ENCODE measurements around the gene CBLC. TPM values are rescaled to one million over a fixed set of nuclear protein-coding genes. Genes with fewer than 3 reads are reported as not detected.
A peak's percentile ranks its signal among the peaks of the same experiment; 100 is the strongest.

The CBLC gene
- polyA plus RNA-seq, 1 of the 3 experiments (the other 2 are of a cell fraction): not detected

DNA sequence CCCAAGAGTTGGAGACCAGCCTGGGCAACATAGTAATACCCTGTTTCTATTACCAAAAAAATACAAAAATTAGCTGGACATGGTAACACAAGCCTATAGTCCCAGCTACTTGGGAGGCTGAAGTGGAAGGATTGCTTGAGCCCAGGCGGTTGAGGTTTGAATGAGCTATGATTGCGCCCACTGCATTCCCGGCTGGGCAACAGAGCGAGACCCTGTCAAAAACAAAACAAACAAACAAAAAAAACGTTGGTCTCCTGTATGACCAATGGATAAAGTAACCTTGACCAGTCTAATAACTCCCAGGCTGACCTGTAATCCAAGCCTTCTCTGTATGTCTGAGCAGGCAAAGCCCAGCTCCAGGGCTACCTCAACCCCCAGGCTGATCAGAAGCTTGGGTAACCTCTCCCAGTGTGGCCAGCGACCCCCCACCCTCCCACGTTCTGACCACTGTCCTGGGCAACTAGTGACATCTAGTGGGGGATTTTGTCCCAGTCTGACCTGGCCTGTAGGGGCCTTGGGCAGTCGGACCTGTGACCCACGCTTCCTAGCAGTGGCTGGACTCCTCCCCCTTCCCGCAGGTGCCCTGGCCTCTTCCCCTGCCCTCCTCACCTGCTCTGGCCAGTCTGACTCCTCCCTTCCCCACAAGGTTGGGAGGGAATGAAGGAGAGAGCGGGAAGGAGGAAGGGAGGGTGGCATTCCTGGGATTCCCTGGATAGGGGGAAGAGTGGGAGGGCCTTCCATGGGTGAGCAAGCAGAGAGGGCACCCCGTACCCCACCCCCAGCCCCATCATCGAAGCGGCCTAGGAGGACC, 30.2 kb downstream of the CBLC start:
- H3K4me3 ChIP-seq (ENCODE audit: low read depth in 2 of 2, low read length in 1 of 2): peak overlapping the region in 1 of 2 experiments; percentile 38; a peak in 2 of 4 replicates
- CTCF ChIA-PET: interaction anchor here (0.5 to 9.3 kb wide), 22 partner anchors 10 to 369 kb away, joined by 3 to 70 read pairs (median 4); no protein-coding TSS in a partner anchor

More for the DNA sequence above, 30.2 kb downstream of the CBLC start:
- Histone ChIP-seq H3K9ac (no peak overlapping the region), H3K4me1 (ENCODE audit: control insufficient read depth in 1 of 2, insufficient read depth in 2 of 2, low read depth in 1 of 2, low read length in 1 of 2) (peaks cover 8 to 13% of the 10 kb centered on the region in 2 experiments; a peak in 2 of 4 replicates), H3F3A (replicated peaks; ENCODE audit: insufficient read depth) (peaks cover 8% of the 10 kb centered on the region), H3K27ac (ENCODE audit: low read depth in 2 of 2, low read length in 1 of 2) (no peak overlapping the region), H3K36me3 (replicated peaks in 1 of 2; ENCODE audit: control insufficient read depth in 1 of 2, insufficient read depth in 2 of 2, low read length in 1 of 2) (no peaks in the 10 kb centered on the region), H3K79me2 (ENCODE audit: insufficient read depth) (no peaks in the 10 kb centered on the region), H3K4me2 (peak overlapping the region; percentile 99), H2AFZ (ENCODE audit: low read depth) (peak overlapping the region; percentile 81; the same call in 1 of the 2 replicates), H4K20me1 (ENCODE audit: insufficient read depth) (no peaks in the 10 kb centered on the region), H3K9me2 (no peaks in the 10 kb centered on the region), H3K9me3 (no peaks in the 10 kb centered on the region), H3K27me3 (ENCODE audit: insufficient read depth) (peaks cover 43% of the 10 kb centered on the region)
- TF ChIP-seq RCOR1 (IDR thresholded peaks at IDR 0.05; ENCODE audit: low read length): no peak
- TF ChIP-seq, protein P1, sequence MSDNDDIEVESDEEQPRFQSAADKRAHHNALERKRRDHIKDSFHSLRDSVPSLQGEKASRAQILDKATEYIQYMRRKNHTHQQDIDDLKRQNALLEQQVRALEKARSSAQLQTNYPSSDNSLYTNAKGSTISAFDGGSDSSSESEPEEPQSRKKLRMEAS (IDR thresholded peaks at IDR 0.05; ENCODE audit: low read depth): no peak
- TF ChIP-seq, protein P2, sequence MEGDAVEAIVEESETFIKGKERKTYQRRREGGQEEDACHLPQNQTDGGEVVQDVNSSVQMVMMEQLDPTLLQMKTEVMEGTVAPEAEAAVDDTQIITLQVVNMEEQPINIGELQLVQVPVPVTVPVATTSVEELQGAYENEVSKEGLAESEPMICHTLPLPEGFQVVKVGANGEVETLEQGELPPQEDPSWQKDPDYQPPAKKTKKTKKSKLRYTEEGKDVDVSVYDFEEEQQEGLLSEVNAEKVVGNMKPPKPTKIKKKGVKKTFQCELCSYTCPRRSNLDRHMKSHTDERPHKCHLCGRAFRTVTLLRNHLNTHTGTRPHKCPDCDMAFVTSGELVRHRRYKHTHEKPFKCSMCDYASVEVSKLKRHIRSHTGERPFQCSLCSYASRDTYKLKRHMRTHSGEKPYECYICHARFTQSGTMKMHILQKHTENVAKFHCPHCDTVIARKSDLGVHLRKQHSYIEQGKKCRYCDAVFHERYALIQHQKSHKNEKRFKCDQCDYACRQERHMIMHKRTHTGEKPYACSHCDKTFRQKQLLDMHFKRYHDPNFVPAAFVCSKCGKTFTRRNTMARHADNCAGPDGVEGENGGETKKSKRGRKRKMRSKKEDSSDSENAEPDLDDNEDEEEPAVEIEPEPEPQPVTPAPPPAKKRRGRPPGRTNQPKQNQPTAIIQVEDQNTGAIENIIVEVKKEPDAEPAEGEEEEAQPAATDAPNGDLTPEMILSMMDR (IDR thresholded peaks at IDR 0.05): peak; percentile 69
- no peak for TF ChIP-seq FOXJ3 (CRISPR knock-in tag; IDR thresholded peaks at IDR 0.05)
- TF ChIP-seq RAD21 (IDR thresholded peaks at IDR 0.05; ENCODE audit: low read length): peak; percentile 65
- no peak for TF ChIP-seq GABPA (IDR thresholded peaks at IDR 0.05; ENCODE audit: low read depth)
- no peak for TF ChIP-seq EP300 (IDR thresholded peaks at IDR 0.05; ENCODE audit: borderline replicate concordance in 1 of 2, low read depth in 1 of 2, low read length in 1 of 2)
- TF ChIP-seq, protein P3, sequence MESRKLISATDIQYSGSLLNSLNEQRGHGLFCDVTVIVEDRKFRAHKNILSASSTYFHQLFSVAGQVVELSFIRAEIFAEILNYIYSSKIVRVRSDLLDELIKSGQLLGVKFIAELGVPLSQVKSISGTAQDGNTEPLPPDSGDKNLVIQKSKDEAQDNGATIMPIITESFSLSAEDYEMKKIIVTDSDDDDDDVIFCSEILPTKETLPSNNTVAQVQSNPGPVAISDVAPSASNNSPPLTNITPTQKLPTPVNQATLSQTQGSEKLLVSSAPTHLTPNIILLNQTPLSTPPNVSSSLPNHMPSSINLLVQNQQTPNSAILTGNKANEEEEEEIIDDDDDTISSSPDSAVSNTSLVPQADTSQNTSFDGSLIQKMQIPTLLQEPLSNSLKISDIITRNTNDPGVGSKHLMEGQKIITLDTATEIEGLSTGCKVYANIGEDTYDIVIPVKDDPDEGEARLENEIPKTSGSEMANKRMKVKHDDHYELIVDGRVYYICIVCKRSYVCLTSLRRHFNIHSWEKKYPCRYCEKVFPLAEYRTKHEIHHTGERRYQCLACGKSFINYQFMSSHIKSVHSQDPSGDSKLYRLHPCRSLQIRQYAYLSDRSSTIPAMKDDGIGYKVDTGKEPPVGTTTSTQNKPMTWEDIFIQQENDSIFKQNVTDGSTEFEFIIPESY (IDR thresholded peaks at IDR 0.05; ENCODE audit: borderline replicate concordance, low read depth): no peak
- TF ChIP-seq SMC3 (IDR thresholded peaks at IDR 0.05; ENCODE audit: low read depth, low read length): peak; percentile 44
- TF ChIP-seq POLR2AphosphoS5 (IDR thresholded peaks at IDR 0.05; ENCODE audit: low read depth, low read length): no peak
- TF ChIP-seq TCF12 (IDR thresholded peaks at IDR 0.05): no peak
- TF ChIP-seq, protein P4, sequence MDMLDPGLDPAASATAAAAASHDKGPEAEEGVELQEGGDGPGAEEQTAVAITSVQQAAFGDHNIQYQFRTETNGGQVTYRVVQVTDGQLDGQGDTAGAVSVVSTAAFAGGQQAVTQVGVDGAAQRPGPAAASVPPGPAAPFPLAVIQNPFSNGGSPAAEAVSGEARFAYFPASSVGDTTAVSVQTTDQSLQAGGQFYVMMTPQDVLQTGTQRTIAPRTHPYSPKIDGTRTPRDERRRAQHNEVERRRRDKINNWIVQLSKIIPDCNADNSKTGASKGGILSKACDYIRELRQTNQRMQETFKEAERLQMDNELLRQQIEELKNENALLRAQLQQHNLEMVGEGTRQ (IDR thresholded peaks at IDR 0.05; ENCODE audit: borderline replicate concordance, low read depth, low read length): no peak
- TF ChIP-seq TAF1 (IDR thresholded peaks at IDR 0.05; ENCODE audit: borderline replicate concordance, low read depth, low read length): no peak
- TF ChIP-seq, protein P5, sequence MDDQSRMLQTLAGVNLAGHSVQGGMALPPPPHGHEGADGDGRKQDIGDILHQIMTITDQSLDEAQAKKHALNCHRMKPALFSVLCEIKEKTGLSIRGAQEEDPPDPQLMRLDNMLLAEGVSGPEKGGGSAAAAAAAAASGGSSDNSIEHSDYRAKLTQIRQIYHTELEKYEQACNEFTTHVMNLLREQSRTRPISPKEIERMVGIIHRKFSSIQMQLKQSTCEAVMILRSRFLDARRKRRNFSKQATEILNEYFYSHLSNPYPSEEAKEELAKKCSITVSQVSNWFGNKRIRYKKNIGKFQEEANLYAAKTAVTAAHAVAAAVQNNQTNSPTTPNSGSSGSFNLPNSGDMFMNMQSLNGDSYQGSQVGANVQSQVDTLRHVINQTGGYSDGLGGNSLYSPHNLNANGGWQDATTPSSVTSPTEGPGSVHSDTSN (IDR thresholded peaks at IDR 0.05): no peak
- TF ChIP-seq, protein P6, sequence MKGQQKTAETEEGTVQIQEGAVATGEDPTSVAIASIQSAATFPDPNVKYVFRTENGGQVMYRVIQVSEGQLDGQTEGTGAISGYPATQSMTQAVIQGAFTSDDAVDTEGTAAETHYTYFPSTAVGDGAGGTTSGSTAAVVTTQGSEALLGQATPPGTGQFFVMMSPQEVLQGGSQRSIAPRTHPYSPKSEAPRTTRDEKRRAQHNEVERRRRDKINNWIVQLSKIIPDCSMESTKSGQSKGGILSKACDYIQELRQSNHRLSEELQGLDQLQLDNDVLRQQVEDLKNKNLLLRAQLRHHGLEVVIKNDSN (IDR thresholded peaks at IDR 0.05; ENCODE audit: borderline replicate concordance, low read depth): no peak
- no peak for TF ChIP-seq NFIC (IDR thresholded peaks at IDR 0.05; ENCODE audit: borderline replicate concordance)
- no peak for TF ChIP-seq MXI1 (IDR thresholded peaks at IDR 0.05; ENCODE audit: low read depth, low read length)
- no peak for TF ChIP-seq GATA2 (CRISPR knock-in tag; IDR thresholded peaks at IDR 0.05)
- POLR2A ChIA-PET: no interaction called here
- 12% methylated on average over 13 of the region's 14 CpGs for WGBS (ENCODE audit: low lambda C conversion rate)
- peak; percentile 83 for DNase-seq

Measured in SK-N-SH (cell line).